GM06990 (cell line): ENCODE measurements around the gene ACSM3.

Experiments used
- DNase-seq: peaks from one replicate; pipeline ENCODE4 v3.0.0-alpha.2; 2011; ENCODE audit not compliant: insufficient read length; ENCODE audit errors: extremely low read depth
- H3K27me3 ChIP-seq: replicated peaks from 2 replicates; pipeline ENCODE4 v1.6.0; 2011; ENCODE audit warnings: low read length; ENCODE audit not compliant: control insufficient read depth, insufficient read depth
- H3K36me3 ChIP-seq: 2 replicates; pipeline ENCODE4 v1.5.1; 2011; ENCODE audit warnings: low read length; ENCODE audit not compliant: control insufficient read depth, insufficient read depth
- H3K4me3 ChIP-seq: replicated peaks from 2 replicates; pipeline ENCODE4 v1.5.1; 2011; ENCODE audit warnings: low read depth, mild to moderate bottlenecking, control low read depth, low read length
- TF ChIP-seq, protein P1 (sequence below): IDR thresholded peaks from 2 replicates; pipeline ENCODE4 v1.5.1; 2011; ENCODE audit warnings: low read length, control low read depth, mild to moderate bottlenecking, inconsistent platforms; ENCODE audit not compliant: insufficient read depth, poor library complexity, severe bottlenecking

The ACSM3 gene

GRCh38 chr16:20838240-20838639, 74.4 kb downstream of the ACSM3 start:
- Histone ChIP-seq H3K36me3 (no peaks in the 10 kb centered on the region; the same call in 1 of the 2 replicates), H3K27me3 (no peaks in the 10 kb centered on the region)
- TF ChIP-seq, protein P1, sequence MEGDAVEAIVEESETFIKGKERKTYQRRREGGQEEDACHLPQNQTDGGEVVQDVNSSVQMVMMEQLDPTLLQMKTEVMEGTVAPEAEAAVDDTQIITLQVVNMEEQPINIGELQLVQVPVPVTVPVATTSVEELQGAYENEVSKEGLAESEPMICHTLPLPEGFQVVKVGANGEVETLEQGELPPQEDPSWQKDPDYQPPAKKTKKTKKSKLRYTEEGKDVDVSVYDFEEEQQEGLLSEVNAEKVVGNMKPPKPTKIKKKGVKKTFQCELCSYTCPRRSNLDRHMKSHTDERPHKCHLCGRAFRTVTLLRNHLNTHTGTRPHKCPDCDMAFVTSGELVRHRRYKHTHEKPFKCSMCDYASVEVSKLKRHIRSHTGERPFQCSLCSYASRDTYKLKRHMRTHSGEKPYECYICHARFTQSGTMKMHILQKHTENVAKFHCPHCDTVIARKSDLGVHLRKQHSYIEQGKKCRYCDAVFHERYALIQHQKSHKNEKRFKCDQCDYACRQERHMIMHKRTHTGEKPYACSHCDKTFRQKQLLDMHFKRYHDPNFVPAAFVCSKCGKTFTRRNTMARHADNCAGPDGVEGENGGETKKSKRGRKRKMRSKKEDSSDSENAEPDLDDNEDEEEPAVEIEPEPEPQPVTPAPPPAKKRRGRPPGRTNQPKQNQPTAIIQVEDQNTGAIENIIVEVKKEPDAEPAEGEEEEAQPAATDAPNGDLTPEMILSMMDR, result no peak

DNA sequence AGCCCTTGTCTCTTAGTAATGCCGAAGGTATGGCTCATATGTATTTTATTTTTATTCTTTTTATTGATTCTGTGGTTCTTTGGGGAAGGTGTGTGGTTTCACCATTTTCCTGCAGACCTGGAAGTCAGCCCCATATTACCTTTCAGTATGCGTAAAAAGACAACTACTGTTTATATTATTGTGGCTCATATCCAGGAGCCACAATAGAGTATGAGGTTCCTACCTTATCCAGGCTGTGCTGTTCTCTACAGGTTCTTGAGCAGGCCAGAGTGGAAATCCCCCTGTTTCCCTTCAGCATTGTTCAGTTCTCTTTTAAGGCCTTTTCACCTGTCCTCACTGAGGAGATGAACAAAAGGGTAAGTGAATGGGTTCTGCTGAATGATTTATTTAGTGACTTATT, 75.7 kb downstream of the ACSM3 start:
- no peak overlapping the region for H3K4me3 ChIP-seq
- DNase-seq, result no peak
- TF ChIP-seq, protein P1, result no peak
- H3K27me3 ChIP-seq, result no peaks in the 10 kb centered on the region
- no peaks in the 10 kb centered on the region; the same call in 1 of the 2 replicates for H3K36me3 ChIP-seq

More at GRCh38 chr16:20838240-20838639, 74.4 kb downstream of the ACSM3 start:
- H3K4me3 ChIP-seq, result no peak overlapping the region
- no peak for DNase-seq

GRCh38 chr16:20844054-20844453, 80.2 kb downstream of the ACSM3 start:
- TF ChIP-seq, protein P1, result no peak
- H3K27me3 ChIP-seq, result no peaks in the 10 kb centered on the region
- H3K4me3 ChIP-seq, result no peak overlapping the region
- no peaks in the 10 kb centered on the region; the same call in 1 of the 2 replicates for H3K36me3 ChIP-seq
- no peak for DNase-seq

DNA sequence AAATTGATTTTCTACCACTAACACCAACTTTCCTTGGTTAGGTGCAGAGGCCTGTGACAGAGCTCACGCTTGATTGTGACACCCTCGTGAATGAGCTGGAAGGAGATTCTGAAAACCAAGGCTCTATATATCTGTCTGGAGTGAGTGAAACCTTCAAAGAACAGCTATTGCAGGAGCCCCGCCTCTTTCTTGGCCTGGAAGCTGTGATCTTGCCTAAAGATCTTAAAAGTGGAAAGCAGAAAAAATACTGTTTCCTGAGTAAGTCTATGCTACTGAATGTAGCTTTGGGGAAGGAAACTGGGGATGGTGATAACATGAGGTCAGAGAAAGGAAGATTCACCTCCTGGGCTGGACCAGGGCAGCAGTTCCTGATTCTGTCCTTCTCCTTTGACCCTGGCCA, 80.8 kb downstream of the ACSM3 start:
- TF ChIP-seq, protein P1, result no peak
- Histone ChIP-seq H3K27me3 (no peaks in the 10 kb centered on the region), H3K4me3 (no peak overlapping the region), H3K36me3 (no peaks in the 10 kb centered on the region; the same call in 1 of the 2 replicates)
- DNase-seq, result no peak

- H3K27me3 ChIP-seq, result no peaks in the 10 kb centered on the region
- no peak for DNase-seq
- TF ChIP-seq, protein P1, result no peak
- no peak overlapping the region for H3K4me3 ChIP-seq
- peaks cover 2% of the 10 kb centered on the region for H3K36me3 ChIP-seq
Measured at GRCh38 chr16:20846030-20846429, 82.2 kb downstream of the ACSM3 start.

- TF ChIP-seq, protein P1, result no peak
- Histone ChIP-seq H3K4me3 (no peak overlapping the region), H3K27me3 (no peaks in the 10 kb centered on the region), H3K36me3 (peaks cover 2% of the 10 kb centered on the region)
- no peak for DNase-seq
Measured at GRCh38 chr16:20846551-20846950, 82.7 kb downstream of the ACSM3 start.
